Activated CD4-positive, alpha-beta T cell treated with anti-CD3 and anti-CD28 coated beads, Interleukin-2, amount 50 U/mL, for 24 hours (primary cell): Measurements from ENCODE around the gene TBC1D4.

Experiments used
- DNase-seq, 2 donors: peaks; one replicate each; pipeline ENCODE4 v3.0.0-alpha.2; 2020; ENCODE audit warnings: low read depth in 1 of 2, low spot score in 1 of 2

The TBC1D4 gene

DNA sequence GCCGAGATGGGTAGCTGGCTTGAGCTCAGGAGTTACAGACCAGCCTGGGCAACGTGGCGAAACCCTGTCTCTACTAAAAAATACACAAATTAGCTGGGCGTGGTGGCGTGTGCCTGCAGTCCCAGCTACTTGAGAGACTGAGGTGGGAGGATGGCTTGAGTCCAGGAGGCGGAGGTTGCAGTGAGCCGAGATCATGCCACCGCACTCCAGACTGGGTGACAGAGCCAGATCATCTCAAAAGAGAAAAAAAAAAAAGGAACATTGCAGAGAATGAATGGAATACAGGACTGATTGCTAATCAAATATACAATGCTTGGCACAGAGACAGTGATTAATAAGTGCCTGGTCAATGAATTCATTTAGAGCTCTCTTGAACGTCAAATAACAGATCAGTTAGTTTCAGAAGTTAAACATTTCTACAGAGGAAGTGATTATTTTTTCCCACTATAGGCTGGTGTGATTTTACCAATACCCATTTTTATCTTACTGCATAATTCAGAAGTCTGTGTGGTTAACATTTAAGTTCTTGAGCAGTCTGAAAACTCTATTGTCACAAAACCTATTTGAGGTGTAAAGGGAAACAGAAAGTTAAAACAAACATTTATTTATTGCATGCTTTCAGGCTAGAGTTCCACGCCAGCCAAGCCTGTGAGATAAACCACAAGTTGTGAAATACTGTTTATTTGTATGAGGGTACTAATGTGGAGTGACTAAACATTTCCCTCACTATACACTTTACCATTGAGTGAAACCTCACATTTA, 7.7 kb upstream of the TBC1D4 start:
- DNase-seq: no peak

DNA sequence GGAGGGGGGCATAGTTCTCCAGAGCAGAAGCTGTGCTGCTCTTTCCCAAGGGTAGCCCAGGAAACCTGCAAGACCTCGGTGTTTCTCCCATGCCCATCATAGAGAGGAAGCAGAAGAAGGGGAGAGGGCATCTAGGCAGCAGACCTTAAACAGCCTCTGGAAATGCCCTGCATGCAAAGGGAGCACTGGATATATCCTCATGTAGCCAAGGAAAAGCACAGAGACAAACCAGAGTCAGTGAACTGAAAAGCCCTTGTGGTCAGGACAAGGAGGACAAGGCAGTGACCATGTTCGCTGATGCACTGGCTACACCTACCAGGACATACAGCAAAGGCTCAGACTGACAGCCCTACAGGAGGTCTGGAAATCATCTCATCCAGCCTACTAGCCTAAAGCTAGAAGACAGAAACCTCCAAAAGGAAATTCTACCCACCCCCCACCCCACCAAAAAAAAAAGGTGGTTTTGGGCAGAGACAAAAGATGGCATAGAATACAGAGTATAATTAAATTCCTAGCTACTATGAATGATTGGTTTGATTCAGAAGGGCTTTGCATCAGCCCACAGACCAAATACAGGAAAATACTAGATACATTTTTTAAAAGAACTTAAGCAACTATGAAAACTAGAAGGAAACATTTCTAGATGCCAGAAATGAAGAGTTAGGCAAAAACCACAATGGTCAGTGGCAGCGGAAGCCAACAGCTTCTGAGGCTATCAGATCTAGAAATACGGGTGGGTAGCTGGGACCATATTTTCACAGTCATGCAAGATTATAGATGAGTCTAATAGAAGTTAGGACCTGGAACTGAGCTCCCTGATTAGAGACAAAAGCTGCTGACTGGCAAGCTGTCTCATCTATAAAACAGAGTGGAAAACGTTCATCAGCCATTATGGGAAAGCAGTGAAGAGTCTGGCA, 4.4 kb upstream of the TBC1D4 start:
- no peak for DNase-seq

DNA sequence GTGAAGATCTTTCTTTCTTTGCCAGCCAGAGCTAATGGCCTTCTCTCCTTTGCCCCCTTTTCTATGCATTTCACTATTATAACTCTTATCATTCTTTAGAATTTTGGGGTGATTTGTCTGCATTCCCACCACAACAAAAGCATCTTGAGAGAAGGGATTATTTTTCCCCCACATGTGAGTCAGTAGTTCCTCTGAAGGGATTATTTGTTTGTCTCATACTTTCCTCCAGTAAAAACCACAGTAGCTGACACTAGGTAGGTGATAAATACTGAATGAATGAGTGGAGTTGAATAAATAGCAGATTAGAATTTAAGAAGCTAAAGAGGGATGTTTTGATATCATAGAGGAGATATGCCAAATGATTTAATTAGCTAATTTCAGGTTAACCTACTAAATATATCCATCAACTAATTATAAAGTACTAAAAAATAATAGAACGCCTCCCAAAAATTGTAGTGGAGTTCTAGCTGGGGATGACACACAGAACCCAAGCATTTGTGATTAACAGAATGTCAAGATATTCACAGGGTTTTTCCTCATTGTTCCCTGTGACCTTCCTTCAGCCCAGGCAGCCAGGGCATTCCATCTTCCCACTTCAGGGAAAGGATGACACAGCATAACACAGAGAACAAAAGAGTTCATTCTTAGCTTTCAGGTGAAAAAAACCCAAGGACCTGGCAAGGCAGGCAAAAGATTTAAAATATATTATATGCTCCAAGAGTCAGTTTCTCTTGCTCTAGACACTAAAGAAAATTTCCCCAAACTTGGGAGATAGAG, 3.5 kb upstream of the TBC1D4 start:
- DNase-seq: no peak

DNA sequence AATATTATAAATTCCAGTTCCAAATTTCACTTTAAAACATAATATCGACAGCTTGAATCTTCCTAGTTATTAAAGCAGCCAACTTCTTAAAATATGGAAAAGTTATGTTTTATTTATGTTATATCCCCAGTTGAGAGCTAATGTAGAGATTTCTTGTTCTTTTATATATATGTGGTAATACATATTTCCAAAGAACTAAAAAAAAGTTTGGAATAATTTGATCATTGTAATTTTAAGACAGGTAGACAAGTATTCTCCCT, 781 bp upstream of the TBC1D4 start:
- no peak for DNase-seq

DNA sequence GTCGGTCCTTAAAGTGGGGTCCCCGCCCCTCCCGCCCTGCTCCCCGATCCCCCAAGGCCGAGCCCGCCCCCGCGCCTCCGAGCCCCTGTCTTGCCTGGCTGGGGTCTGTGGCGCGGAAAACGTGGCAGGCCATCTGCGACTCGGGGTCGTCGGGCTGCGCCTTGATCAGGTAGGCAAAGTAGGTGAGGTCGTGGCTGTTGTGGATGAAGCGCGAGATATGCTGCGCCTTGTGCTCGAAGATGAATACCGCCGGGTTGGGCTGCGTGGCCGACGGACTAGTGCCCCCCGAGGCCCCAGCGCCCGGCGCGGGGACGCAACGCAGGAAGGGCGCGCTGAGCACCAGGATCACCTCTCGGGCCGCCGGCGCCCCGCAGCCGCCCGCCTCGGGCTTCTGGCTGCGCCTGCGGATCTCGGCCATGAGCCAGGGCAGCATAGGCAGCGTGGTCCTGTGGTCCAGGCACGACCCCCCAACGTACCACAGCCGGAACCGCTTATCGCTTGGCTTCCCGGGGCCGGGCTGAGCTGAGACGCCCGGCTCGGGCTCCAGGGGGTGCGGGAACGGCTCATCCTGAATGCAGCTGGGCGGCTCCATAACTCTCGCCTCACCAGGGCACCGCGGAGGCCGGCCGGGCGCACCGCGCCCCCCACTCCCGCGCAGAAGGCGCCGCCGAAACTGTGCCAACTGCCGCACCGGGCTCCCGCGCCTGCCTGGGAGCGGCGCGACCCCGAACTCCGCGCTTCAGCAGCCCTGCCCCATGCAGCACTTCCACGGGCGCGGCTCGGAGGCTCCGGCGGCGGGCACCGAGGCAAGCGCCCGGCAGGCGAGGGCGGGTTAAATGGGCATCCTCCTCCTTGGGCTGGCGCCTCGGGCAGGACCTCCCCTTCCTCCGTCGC, 546 bp downstream of the TBC1D4 start:
- peak in 1 of 2 donors; percentile 7 for DNase-seq

DNA sequence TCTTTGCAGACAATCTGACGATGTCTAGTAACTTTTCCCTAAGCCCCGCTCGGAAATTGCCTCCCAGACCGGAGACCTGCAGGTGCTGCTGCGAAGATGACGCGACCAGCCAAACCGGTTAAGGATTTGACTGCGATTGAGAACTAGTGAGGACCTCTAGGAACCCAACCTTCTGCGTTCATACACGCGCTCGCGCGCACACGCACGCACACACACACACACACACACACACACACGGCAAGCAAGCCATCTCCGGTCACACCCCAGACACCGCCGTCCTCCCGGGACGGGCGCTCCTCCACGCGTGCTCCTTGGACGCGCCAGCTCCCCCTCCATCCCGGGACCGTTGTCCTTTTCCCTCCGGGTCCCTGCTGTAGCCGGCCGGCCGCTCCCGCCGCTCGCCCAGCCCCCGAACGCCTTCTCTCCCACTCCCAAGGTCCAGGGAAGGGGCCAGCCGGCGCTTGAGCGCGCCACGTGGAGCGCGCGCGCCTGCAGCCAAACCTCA, 1.2 kb downstream of the TBC1D4 start:
- DNase-seq: no peak

DNA sequence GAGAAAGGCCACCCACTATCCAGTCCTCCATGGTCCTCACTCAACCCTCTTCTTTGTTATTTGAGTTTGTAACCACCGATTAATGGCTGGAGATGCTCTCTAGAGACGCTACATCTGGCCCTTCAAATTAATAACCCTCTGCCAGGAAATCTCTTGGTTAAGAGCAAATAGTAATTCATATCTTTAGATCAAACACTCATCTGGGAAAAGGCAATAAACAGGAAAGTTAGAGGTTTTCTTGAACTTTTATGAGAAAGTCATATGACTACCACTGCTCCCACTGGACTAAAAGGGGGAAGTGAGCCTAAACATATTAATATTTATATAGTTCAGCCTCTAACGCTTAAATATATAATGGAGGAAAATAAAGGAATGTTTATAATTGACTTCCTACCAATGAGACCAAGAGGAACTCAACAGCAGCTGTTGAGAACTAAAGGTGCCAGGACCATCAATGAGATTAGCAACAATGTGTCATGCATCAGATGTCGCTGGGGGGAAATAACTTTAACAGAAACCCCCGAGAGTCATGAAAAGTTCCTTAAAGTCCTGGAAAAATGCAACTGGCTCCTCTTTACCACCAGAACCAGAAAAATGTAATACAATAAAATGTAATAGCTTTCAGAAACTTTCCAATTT, 2.7 kb downstream of the TBC1D4 start:
- DNase-seq: no peak

DNA sequence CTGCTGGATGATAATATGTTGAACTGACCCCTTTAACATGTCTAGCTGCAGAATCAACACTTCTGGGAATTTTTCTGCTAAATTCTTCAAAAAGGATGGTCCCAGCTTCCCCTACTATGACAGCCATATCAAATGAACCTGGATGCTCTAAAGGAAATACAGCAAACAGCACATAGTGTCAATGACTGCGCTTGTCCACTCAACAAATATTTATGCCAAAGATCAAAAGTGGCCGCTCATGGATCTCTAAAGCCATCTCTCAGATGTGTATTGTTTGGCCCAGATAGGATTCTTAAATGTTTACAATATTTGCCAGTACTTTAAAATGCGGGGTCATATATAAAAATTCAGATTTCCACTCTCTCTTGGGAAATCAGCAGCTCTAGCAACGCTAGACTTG, 3.3 kb downstream of the TBC1D4 start:
- no peak for DNase-seq

DNA sequence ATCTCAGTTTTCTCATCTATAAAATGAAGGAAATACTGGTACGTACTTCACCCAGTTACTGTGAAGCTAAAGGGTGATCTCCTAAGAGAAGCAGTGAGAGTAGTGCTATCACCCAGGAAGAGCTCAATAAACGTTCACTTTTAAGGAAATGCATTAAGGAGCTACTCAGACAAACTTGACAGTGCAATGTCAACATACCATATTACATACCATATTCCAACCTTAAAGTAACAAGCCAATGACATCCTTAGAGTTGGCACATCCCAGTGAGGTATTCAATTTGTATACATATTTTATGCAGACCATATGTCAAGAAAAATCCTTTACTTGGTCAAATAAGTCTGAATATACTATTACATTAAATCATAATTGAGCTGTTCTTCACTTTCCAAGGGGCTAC, 7.0 kb downstream of the TBC1D4 start:
- no peak for DNase-seq

DNA sequence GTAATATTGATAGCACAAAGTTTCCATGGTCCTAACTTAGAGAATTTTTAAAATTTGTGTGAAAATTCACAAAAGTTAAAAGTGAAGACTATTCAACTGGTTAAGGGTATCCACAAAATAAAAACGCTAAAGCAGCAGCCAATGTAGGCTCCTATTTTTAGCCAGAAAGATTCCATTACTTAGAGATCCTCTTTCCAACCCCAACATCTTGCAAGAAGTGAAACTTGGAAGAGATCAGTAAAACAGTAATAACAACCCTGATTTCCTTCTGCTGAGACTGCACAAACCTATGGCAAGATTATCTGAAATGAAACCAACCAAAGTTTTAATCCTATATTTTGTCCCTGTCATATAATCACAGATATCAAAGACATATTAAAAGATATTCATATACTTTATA, 8.5 kb downstream of the TBC1D4 start:
- DNase-seq: no peak

DNA sequence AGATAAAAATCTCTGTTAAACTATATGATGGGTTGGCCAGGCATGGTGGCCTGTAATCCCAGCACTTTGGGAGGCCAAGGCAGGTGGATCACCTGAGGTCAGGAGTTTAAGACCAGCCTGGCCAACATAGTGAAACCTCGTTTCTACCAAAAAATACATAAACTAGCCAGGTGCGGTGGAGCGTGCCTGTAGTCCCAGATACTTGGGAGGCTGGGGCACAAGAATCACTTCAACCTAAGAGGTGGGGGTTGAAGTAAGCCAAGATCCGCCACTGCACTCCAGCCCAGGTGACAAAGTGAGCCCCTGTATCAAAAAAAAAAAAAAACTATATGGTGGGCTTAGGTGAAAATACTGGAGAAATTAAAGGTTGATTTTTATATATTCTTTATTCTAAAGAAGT, 11.3 kb downstream of the TBC1D4 start:
- no peak for DNase-seq

DNA sequence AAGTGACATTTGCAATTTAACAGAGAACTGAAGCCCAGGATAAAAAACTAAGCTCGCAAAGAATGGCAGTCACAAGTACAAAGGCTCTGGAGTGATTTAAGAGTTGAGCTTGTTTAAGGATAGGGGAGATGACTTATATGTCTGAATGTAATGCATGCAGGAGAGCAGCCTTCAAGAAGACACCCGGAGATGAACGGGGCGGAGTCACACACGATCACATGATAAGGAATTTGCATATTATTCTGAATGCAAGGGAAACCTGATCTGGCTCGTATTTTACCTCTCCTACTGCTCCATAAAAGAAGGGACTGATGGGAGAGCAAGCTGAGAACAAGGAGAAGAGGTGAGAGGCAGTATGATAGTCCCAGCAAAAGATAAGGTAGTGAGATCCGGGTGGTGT, 12.9 kb downstream of the TBC1D4 start:
- DNase-seq: no peak

DNA sequence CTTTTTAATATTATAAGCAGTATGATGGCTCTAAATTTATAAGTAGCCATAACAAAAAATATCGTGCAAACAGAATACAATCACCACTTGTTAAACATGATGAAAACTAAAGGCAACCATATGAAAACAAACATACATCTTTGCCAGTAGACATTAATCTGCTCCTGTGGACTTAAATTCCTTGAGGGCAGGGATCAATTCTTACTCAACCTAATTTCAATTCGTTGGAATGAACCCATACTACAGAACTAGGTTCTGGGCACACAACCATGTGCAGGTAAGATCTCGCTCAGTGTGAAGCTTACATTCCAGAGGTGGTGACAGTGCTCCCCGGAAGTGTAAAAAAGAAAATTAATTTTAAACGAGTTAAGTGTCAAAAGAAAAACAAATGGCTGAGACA, 13.4 kb downstream of the TBC1D4 start:
- no peak for DNase-seq

DNA sequence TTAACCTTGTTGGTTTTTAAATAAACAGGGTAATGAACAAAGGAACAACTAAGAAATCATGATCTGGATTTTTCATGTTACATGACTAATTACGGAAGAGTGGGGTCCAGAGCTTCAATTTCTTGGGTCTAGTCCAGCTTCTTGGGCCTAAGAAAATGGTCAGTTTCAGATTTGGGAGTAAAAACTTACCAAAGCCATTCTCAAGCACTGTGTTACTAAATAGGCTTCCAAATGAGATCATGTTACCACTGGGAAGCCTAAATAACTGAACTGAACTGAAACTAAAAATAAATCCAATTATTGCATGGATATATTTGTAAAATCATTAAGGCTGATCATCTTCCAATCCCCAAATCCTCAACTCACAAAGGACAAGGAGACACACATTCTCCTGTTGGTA, 13.9 kb downstream of the TBC1D4 start:
- DNase-seq: no peak

DNA sequence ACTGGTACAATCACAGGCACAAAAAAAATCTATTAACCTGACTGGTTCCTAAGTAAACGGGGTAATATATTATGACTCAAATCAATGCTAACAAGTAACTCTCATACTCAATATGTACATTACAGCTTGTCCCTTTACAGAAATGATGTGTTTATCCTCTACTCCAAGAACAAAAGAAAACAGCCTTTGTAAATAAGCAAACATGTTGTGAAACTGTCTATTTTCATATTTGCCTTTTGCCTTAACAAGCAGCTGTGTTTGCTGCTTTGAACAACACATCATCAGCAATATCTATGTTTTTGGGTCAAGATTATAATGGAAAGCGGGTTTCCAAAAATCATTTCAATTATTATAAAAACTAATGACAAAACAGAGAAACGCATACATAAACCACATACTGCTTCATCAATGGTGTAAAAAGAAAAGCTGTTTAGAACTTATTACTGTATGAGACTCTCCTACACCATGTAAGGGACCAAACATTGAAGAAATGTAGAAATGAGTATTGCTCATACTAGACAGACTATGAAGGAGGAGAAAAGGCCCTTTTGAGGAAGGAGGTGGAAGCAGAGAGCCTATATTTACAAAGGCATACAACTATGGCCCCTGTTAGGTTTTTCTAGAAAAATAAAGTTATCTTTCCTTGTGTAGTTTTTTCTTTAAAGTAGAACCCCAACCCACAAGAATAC, 14.8 kb downstream of the TBC1D4 start:
- DNase-seq: no peak

DNA sequence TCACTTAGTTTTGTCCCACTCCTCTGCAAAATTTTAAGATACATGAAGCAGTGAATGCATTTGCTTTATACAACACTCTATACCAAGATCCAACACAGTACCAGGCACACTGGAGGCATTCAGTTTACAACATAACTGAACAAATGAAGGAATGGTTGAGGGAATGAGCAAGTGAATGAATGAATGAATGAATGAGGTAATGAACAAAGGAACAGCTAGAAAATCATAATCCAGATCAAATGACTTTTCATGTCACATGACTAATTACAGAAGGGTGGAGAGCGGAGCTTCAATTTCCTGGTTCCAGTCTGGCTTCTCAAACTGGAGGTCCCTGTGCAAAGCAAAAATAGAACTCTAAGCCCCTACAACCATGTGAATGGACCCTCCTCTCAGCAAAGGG, 16.7 kb downstream of the TBC1D4 start:
- no peak for DNase-seq

DNA sequence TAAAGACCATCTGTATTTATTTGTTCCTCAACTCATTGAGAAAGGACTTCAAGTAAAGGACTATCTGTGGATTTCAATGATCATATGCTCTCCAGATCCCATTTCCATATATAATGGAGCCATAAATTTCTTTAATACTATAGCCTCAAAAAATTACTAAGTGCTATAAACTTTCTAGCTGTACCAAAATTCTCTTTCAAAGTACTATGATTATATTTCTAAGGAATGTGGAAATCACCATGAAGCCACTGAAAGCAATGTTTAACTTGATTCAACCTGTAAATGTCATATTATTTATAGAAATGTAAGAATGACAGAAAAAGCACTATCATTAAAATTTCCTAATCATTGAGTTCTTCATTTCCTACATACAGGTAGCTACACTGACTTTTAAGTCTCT, 20.7 kb downstream of the TBC1D4 start:
- DNase-seq: no peak

DNA sequence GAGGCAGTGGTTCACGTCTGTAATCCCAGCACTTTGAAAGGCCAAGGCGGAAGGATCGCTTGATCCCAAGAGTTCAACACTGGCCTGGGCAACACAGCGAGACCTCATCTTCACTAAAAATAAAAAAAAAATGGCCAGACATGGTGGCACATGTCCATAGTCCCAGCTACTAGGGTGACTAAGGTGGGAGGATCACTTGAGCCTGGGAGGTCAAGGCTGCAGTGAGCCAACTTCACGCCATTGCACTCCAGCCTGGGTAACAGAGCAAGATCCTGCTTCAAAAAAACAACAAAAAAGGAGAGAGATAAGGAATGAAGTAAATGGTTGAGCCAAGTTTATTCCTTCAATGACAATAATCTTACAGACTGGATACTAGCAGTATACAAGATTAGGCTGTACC, 21.3 kb downstream of the TBC1D4 start:
- DNase-seq: no peak

DNA sequence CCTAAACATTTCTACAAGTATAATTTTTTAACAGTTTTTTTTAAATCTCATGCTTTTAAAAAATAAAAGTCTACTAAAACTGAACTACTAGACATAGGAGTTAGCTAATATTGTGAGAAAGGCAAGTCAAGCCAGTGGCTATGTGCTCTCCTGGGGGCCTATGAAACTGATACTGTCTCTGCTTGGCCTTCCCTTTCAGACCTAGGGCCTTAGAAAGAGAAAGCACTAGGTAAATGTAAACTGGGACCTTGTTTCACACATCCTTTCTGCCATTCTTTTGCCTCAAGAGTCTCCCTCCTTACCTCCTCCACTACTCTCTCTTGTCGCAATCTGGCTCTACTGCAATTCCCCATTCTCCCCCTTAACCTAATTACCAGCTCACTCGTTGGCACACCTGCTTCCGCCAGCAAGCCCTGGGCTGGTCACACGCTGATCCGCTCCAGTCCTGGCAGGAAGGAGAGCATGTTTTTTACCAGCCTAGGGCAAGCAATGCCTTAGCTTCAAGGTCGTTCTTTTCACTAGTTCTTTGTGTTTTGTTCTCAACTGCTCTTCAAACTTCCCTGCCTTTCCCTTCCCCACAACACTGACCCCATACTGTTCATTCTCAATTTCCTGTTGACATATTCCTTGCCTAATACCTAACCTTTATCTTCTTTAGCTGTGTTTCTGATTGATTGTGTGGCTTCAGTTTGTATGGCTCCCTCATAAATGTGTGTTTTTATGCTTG, 23.1 kb downstream of the TBC1D4 start:
- DNase-seq: no peak
